GM12878 (cell line): ENCODE measurements around the gene NFU1. TPM values are rescaled to one million over a fixed set of nuclear protein-coding genes. Genes with fewer than 3 reads are reported as not detected.

Experiments used
- BRCA1 ChIP-seq: IDR thresholded peaks from 2 replicates; pipeline ENCODE4 v1.6.1; 2011; ENCODE audit warnings: low read depth, low read length, improper control_type of control experiment
- CBX5 ChIP-seq: sonication (generic); IDR thresholded peaks from 2 replicates; pipeline ENCODE4 v1.6.1; 2016; ENCODE audit warnings: low read depth, moderate library complexity, mild to moderate bottlenecking, inconsistent platforms
- CREM ChIP-seq: IDR thresholded peaks from 2 replicates; pipeline ENCODE4 v1.6.1; 2014; ENCODE audit warnings: antibody characterized with exemption, low read depth
- E4F1 ChIP-seq: fragments of 450-650 bp; IDR thresholded peaks from 2 replicates; pipeline ENCODE4 v1.6.1; 2018; ENCODE audit warnings: borderline replicate concordance, mild to moderate bottlenecking; ENCODE audit not compliant: partially characterized antibody
- KLF5 ChIP-seq: fragments of 450-650 bp; IDR thresholded peaks from 2 replicates; pipeline ENCODE4 v1.6.1; 2014; ENCODE audit warnings: mild to moderate bottlenecking; ENCODE audit not compliant: partially characterized antibody
- NR2F1 ChIP-seq: fragments of 450-650 bp; conservative IDR thresholded peaks from 2 replicates; pipeline ENCODE4 v1.6.1; 2017; ENCODE audit warnings: mild to moderate bottlenecking
- STAT1 ChIP-seq: fragments of 450-650 bp; conservative IDR thresholded peaks from 2 replicates; pipeline ENCODE4 v1.6.1; 2014; ENCODE audit warnings: antibody characterized with exemption, mild to moderate bottlenecking
- TAF1 ChIP-seq: IDR thresholded peaks from 2 replicates; pipeline ENCODE4 v1.6.1; 2011; ENCODE audit warnings: mild to moderate bottlenecking, low read depth, low read length, borderline replicate concordance
- polyA plus RNA-seq, 11 experiments: library from polyadenylated mRNA; depleted of rRNA in 4 of 11; unstranded in 6 of 11; stranded (reverse) in 5 of 11; fragments of >200 nt; fragmentation: Nextera tagmentation in 4 of 11; fragmentation: Illumina TruSeq in 1 of 11; extraction: Ambion mirVana in 4 of 11; extraction: Trizol in 1 of 11; gene quantifications; 1 replicate in 1 of 11; 2 replicates in 10 of 11; pipeline versions ENCODE4 v1.2.1 to v1.2.3, GENCODE V29; 2011 to 2016; ENCODE audit warnings: inconsistent platforms in 2 of 11, missing spikeins in 2 of 11, low read depth in 1 of 11
- total RNA-seq, 4 experiments: library from RNA; depleted of rRNA in 3 of 4; stranded (reverse); fragments of >200 nt in 3 of 4; fragmentation: Illumina TruSeq in 1 of 4; extraction: Trizol in 1 of 4; gene quantifications; 2 replicates each; pipeline versions ENCODE4 v1.2.1 to v1.2.3, GENCODE V29; 2013 to 2021
- TF ChIP-seq, protein P1 (sequence below): fragments of 450-650 bp; IDR thresholded peaks from 2 replicates; pipeline ENCODE4 v1.6.1; 2017; ENCODE audit warnings: antibody characterized with exemption, mild to moderate bottlenecking, moderate library complexity

NFU1 gene
- total and polyA plus RNA-seq, 10 of the 15 experiments (the other 5 are each of a cell fraction or from before 2014, with no cell fraction given): 27.3 to 86.0 (median 41.5) TPM

DNA sequence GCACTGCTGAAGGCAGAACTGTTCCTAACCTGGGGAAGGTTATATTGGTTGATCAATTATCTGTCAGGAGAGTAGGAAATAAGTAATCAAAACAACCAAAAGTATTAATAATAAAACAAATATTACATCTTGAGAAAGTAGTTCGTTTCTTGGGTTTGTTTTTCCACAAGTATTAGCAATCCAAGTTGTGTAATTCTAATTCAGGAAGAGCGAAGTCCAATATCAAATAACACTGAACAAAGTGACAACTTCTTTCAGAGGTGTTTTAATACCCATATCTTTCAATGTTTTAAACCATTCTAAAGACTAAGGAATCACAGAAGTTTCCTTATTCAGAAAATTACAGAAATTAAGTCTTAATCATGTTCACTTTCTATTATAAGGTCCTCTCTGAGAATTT, 34.6 kb upstream of the NFU1 start (continued):
- TF ChIP-seq, protein P1, sequence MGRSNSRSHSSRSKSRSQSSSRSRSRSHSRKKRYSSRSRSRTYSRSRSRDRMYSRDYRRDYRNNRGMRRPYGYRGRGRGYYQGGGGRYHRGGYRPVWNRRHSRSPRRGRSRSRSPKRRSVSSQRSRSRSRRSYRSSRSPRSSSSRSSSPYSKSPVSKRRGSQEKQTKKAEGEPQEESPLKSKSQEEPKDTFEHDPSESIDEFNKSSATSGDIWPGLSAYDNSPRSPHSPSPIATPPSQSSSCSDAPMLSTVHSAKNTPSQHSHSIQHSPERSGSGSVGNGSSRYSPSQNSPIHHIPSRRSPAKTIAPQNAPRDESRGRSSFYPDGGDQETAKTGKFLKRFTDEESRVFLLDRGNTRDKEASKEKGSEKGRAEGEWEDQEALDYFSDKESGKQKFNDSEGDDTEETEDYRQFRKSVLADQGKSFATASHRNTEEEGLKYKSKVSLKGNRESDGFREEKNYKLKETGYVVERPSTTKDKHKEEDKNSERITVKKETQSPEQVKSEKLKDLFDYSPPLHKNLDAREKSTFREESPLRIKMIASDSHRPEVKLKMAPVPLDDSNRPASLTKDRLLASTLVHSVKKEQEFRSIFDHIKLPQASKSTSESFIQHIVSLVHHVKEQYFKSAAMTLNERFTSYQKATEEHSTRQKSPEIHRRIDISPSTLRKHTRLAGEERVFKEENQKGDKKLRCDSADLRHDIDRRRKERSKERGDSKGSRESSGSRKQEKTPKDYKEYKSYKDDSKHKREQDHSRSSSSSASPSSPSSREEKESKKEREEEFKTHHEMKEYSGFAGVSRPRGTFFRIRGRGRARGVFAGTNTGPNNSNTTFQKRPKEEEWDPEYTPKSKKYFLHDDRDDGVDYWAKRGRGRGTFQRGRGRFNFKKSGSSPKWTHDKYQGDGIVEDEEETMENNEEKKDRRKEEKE: no peak
- TF ChIP-seq NR2F1: no peak
- TF ChIP-seq KLF5: no peak
- no peak for TF ChIP-seq BRCA1
- no peak for TF ChIP-seq CBX5
- TF ChIP-seq CREM: no peak
- TF ChIP-seq E4F1: no peak
- no peak for TF ChIP-seq TAF1
- TF ChIP-seq STAT1: no peak
